SK-N-SH treated with all-trans-retinoic acid at 6 μM for 48 hours (cell line): ENCODE results near the gene CAND1.

Experiments
- ATAC-seq: fragments of 200-7000 bp; cut with Tn5 transposase; 3 replicates; pipeline ENCODE4 v1.9.1; 2020; ENCODE audit warnings: mild to moderate bottlenecking, moderate library complexity
- ARNTL ChIP-seq: fragments of 450-650 bp; formaldehyde crosslinking; IDR thresholded peaks from 2 replicates; pipeline ENCODE4 v1.5.0; 2020; ENCODE audit warnings: low read depth, mild to moderate bottlenecking, moderate library complexity, borderline replicate concordance
- BACH2 ChIP-seq: fragments of 250-450 bp; sonication (Bioruptor Pico); IDR thresholded peaks from 2 replicates; pipeline ENCODE4 v1.9.0; 2021; ENCODE audit warnings: mild to moderate bottlenecking, borderline replicate concordance
- CSDC2 ChIP-seq: fragments of 250-450 bp; sonication (Bioruptor Pico); IDR thresholded peaks from 2 replicates; pipeline ENCODE4 v1.5.0; 2020; ENCODE audit warnings: mild to moderate bottlenecking, moderate library complexity
- CSRNP3 ChIP-seq: fragments of 250-450 bp; sonication (Bioruptor Pico); IDR thresholded peaks from 2 replicates; pipeline ENCODE4 v1.5.1; 2021; ENCODE audit warnings: mild to moderate bottlenecking, moderate library complexity
- ESRRG ChIP-seq: fragments of 250-450 bp; sonication (Bioruptor Pico); IDR thresholded peaks from 2 replicates; pipeline ENCODE4 v1.6.1; 2021; ENCODE audit warnings: mild to moderate bottlenecking
- GLIS3 ChIP-seq: fragments of 250-450 bp; sonication (Bioruptor Pico); IDR thresholded peaks from 2 replicates; pipeline ENCODE4 v1.5.0; 2020; ENCODE audit warnings: mild to moderate bottlenecking, moderate library complexity
- ISL1 ChIP-seq: fragments of 250-450 bp; sonication (Bioruptor Pico); IDR thresholded peaks from 2 replicates; pipeline ENCODE4 v2.1.2; 2022; ENCODE audit warnings: mild to moderate bottlenecking, moderate library complexity
- OSR1 ChIP-seq: fragments of 250-450 bp; sonication (Bioruptor Pico); IDR thresholded peaks from 2 replicates; pipeline ENCODE4 v1.8.0; 2022; ENCODE audit warnings: moderate library complexity, mild to moderate bottlenecking, inconsistent platforms
- PATZ1 ChIP-seq: fragments of 250-450 bp; sonication (Bioruptor Pico); IDR thresholded peaks from 2 replicates; pipeline ENCODE4 v1.8.0; 2020; ENCODE audit warnings: mild to moderate bottlenecking, moderate library complexity, borderline replicate concordance
- POU6F1 ChIP-seq: fragments of 250-450 bp; sonication (Bioruptor Pico); IDR thresholded peaks from 2 replicates; pipeline ENCODE4 v1.8.0; 2021; ENCODE audit warnings: low read depth, mild to moderate bottlenecking, moderate library complexity, borderline replicate concordance
- PPARA ChIP-seq: fragments of 250-450 bp; sonication (Bioruptor Pico); IDR thresholded peaks from 2 replicates; pipeline ENCODE4 v1.5.0; 2020; ENCODE audit warnings: mild to moderate bottlenecking, borderline replicate concordance
- RARB ChIP-seq: fragments of 250-450 bp; sonication (Bioruptor Pico); IDR thresholded peaks from 2 replicates; pipeline ENCODE4 v1.8.0; 2021; ENCODE audit warnings: mild to moderate bottlenecking, moderate library complexity
- SNAI2 ChIP-seq: fragments of 250-450 bp; sonication (Bioruptor Pico); IDR thresholded peaks from 2 replicates; pipeline ENCODE4 v1.5.0; 2020; ENCODE audit warnings: mild to moderate bottlenecking, moderate library complexity
- TCF4 ChIP-seq: fragments of 250-450 bp; sonication (Bioruptor Pico); IDR thresholded peaks from 2 replicates; pipeline ENCODE4 v1.8.0; 2021; ENCODE audit warnings: mild to moderate bottlenecking, moderate library complexity, borderline replicate concordance
- TOX ChIP-seq: fragments of 250-450 bp; sonication (Bioruptor Pico); IDR thresholded peaks from 2 replicates; pipeline ENCODE4 v1.8.0; 2021; ENCODE audit warnings: mild to moderate bottlenecking, moderate library complexity, borderline replicate concordance
- TSHZ2 ChIP-seq: fragments of 250-450 bp; sonication (Bioruptor Pico); IDR thresholded peaks from 2 replicates; pipeline ENCODE4 v1.5.0; 2020; ENCODE audit warnings: mild to moderate bottlenecking, moderate library complexity
- ZC3H10 ChIP-seq: fragments of 250-450 bp; sonication (Bioruptor Pico); IDR thresholded peaks from 2 replicates; pipeline ENCODE4 v1.5.1; 2021; ENCODE audit warnings: mild to moderate bottlenecking, moderate library complexity
- ZFP3 ChIP-seq: fragments of 250-450 bp; sonication (Bioruptor Pico); IDR thresholded peaks from 2 replicates; pipeline ENCODE4 v1.5.0; 2020; ENCODE audit warnings: mild to moderate bottlenecking, moderate library complexity
- ZFP30 ChIP-seq: fragments of 450-650 bp; formaldehyde crosslinking; IDR thresholded peaks from 2 replicates; pipeline ENCODE4 v1.5.0; 2022; ENCODE audit warnings: mild to moderate bottlenecking, moderate library complexity
- ZNF565 ChIP-seq: fragments of 450-650 bp; formaldehyde crosslinking; conservative IDR thresholded peaks from 2 replicates; pipeline ENCODE4 v1.5.0; 2020; ENCODE audit warnings: low read depth, mild to moderate bottlenecking, moderate library complexity
- ZNF8 ChIP-seq: fragments of 450-650 bp; formaldehyde crosslinking; IDR thresholded peaks from 2 replicates; pipeline ENCODE4 v1.5.0; 2020; ENCODE audit warnings: mild to moderate bottlenecking, moderate library complexity

Gene CAND1

GRCh38 chr12:67327466-67327865, 58.3 kb downstream of the CAND1 start:
- no peak for ATAC-seq
- TF ChIP-seq ZNF8 (CRISPR knock-in tag) (no peak), ARNTL (CRISPR knock-in tag) (no peak), PPARA (CRISPR knock-in tag) (no peak), BACH2 (CRISPR knock-in tag) (no peak), SNAI2 (CRISPR knock-in tag) (no peak), PATZ1 (CRISPR knock-in tag) (no peak), CSDC2 (CRISPR knock-in tag) (no peak), ZNF565 (CRISPR knock-in tag) (no peak), ESRRG (CRISPR knock-in tag) (no peak), ISL1 (no peak), RARB (CRISPR knock-in tag) (no peak), GLIS3 (no peak), ZFP3 (CRISPR knock-in tag) (no peak), OSR1 (CRISPR knock-in tag) (no peak), TCF4 (CRISPR knock-in tag) (no peak), CSRNP3 (CRISPR knock-in tag) (no peak), TOX (CRISPR knock-in tag) (no peak), ZFP30 (CRISPR knock-in tag) (no peak), ZC3H10 (CRISPR knock-in tag) (no peak), TSHZ2 (CRISPR knock-in tag) (no peak)

GRCh38 chr12:67331123-67331522, 62.0 kb downstream of the CAND1 start:
- ATAC-seq: no peak

More at GRCh38 chr12:67331123-67331522, 62.0 kb downstream of the CAND1 start:
- TF ChIP-seq ZNF8 (CRISPR knock-in tag): no peak
- TF ChIP-seq ZFP30 (CRISPR knock-in tag): no peak
- TF ChIP-seq ESRRG (CRISPR knock-in tag): no peak
- TF ChIP-seq ZFP3 (CRISPR knock-in tag): no peak
- TF ChIP-seq POU6F1 (CRISPR knock-in tag): no peak
- TF ChIP-seq PATZ1 (CRISPR knock-in tag): no peak
- no peak for TF ChIP-seq TSHZ2 (CRISPR knock-in tag)
